ENCODE results near the gene CNNM2.

Gene CNNM2

GRCh38 chr10:102917962-102918816, at the start of gene CNNM2:
Gene CNNM2 (plus strand): TSS chr10:102918294. CDS start chr10:102918481, 187 bp downstream.
- DNase-seq, result peak; percentile 97 to 99 (median 98)

- DNase-seq, result no peak
Measured at GRCh38 chr10:102868911-102869257, 49.2 kb upstream of the CNNM2 start.

- no peak for DNase-seq
Measured at GRCh38 chr10:102869258-102870198, 48.6 kb upstream of the CNNM2 start, which contains the start of gene AS3MT. Gene AS3MT (plus strand): TSS chr10:102869470. CDS start chr10:102869593, 123 bp downstream.

- no peak for DNase-seq
Measured at GRCh38 chr10:102870221-102870620, 47.9 kb upstream of the CNNM2 start.

GRCh38 chr10:102872163-102872562, 45.9 kb upstream of the CNNM2 start:
- no peak for DNase-seq

GRCh38 chr10:102876747-102877153, 41.3 kb upstream of the CNNM2 start:
- DNase-seq, result no peak

- DNase-seq, result no peak
Measured at GRCh38 chr10:102878629-102879028, 39.5 kb upstream of the CNNM2 start.

- no peak for DNase-seq
Measured at GRCh38 chr10:102880256-102880655, 37.8 kb upstream of the CNNM2 start.

- no peak for DNase-seq
Measured at GRCh38 chr10:102888048-102888447, 30.0 kb upstream of the CNNM2 start.

- no peak for DNase-seq
Measured at GRCh38 chr10:102894466-102895213, 23.5 kb upstream of the CNNM2 start.

- no peak for DNase-seq
Measured at GRCh38 chr10:102900006-102900405, 18.1 kb upstream of the CNNM2 start.

GRCh38 chr10:102904346-102904745, 13.7 kb upstream of the CNNM2 start:
- no peak for DNase-seq

- no peak for DNase-seq
Measured at GRCh38 chr10:102906507-102906906, 11.6 kb upstream of the CNNM2 start.

GRCh38 chr10:102914781-102915180, 3.3 kb upstream of the CNNM2 start:
- DNase-seq, result no peak

GRCh38 chr10:102916173-102916572, 1.9 kb upstream of the CNNM2 start:
- DNase-seq, result no peak

GRCh38 chr10:102917314-102917961, 656 bp upstream of the CNNM2 start:
- DNase-seq, result peak; percentile 62 to 81 (median 70)

GRCh38 chr10:102918817-102919245, 737 bp downstream of the CNNM2 start:
- peak in 1 of 4 experiments; percentile 27 for DNase-seq

GRCh38 chr10:102919246-102919959, 1.3 kb downstream of the CNNM2 start:
- DNase-seq, result no peak

- no peak for DNase-seq
Measured at GRCh38 chr10:102919992-102920739, 2.1 kb downstream of the CNNM2 start.

- no peak for DNase-seq
Measured at GRCh38 chr10:102923601-102924000, 5.5 kb downstream of the CNNM2 start.

GRCh38 chr10:102926842-102927241, 8.7 kb downstream of the CNNM2 start:
- no peak for DNase-seq

Data from activated CD4-positive, CD25-positive, alpha-beta regulatory T cell (primary cell).